GM18511 (cell line): ENCODE results near the gene YY1.
"Not testable (repeated sequence)": the region's sequence is repeated elsewhere in the genome, so short reads cannot be mapped to it uniquely, and the experiment has no call there.

Experiments
- ATAC-seq: cut with Tn5 transposase; IDR thresholded peaks from one replicate; pipeline ENCODE4 v1.9.1; 2021; ENCODE audit warnings: mild to moderate bottlenecking, moderate library complexity; ENCODE audit not compliant: unreplicated experiment

YY1 gene

GRCh38 chr14:100213587-100213955 lies 25.4 kb upstream of the YY1 start:
- no peak for ATAC-seq

- ATAC-seq = peak; percentile 94
These were observed 24.8 kb upstream of the YY1 start for GRCh38 chr14:100213956-100214769.

- ATAC-seq = no peak
These were observed 24.2 kb upstream of the YY1 start for GRCh38 chr14:100214770-100215083.

- no peak for ATAC-seq
These were observed 23.5 kb upstream of the YY1 start for GRCh38 chr14:100215330-100215885.

GRCh38 chr14:100219126-100219785 lies 19.7 kb upstream of the YY1 start:
- ATAC-seq = no peak

GRCh38 chr14:100221533-100222223 lies 17.3 kb upstream of the YY1 start:
- ATAC-seq = peak; percentile 98

- peak; percentile 25 for ATAC-seq
These were observed 16.5 kb upstream of the YY1 start for GRCh38 chr14:100222224-100223093.

GRCh38 chr14:100223332-100224201 lies 15.4 kb upstream of the YY1 start:
- ATAC-seq = no peak

- ATAC-seq = no peak
These were observed 14.6 kb upstream of the YY1 start for GRCh38 chr14:100224229-100224866.

GRCh38 chr14:100225169-100225568 lies 13.8 kb upstream of the YY1 start:
- ATAC-seq = no peak

- ATAC-seq = no peak
These were observed 8.6 kb upstream of the YY1 start for GRCh38 chr14:100230361-100230760.

GRCh38 chr14:100234511-100234910 lies 4.4 kb upstream of the YY1 start:
- no peak for ATAC-seq

GRCh38 chr14:100236271-100236818 lies 2.6 kb upstream of the YY1 start:
- ATAC-seq = not testable (repeated sequence)

GRCh38 chr14:100236881-100237280 lies 2.1 kb upstream of the YY1 start:
- no peak for ATAC-seq

GRCh38 chr14:100237735-100238418 lies 1.1 kb upstream of the YY1 start:
- peak; percentile 17 for ATAC-seq

GRCh38 chr14:100239211-100239839 lies 381 bp downstream of the YY1 start:
- no peak for ATAC-seq

GRCh38 chr14:100239840-100240667 lies 1.1 kb downstream of the YY1 start:
- peak; percentile 42 for ATAC-seq
